H1 (cell line): ENCODE results near the gene GOSR1.
A peak's percentile ranks its signal among the peaks of the same experiment; 100 is the strongest.

Source experiments
- ATF3 ChIP-seq: IDR thresholded peaks from 2 replicates; pipeline ENCODE4 v1.6.1; 2011; ENCODE audit warnings: low read depth, mild to moderate bottlenecking, low read length; ENCODE audit not compliant: insufficient read depth
- CEBPB ChIP-seq: IDR thresholded peaks from 2 replicates; pipeline ENCODE4 v1.6.1; 2012; ENCODE audit warnings: low read depth, low read length
- CTBP2 ChIP-seq: IDR thresholded peaks from 2 replicates; pipeline ENCODE4 v1.7.0; 2011; ENCODE audit warnings: borderline replicate concordance, mild to moderate bottlenecking, moderate library complexity, mixed read lengths, low read length; ENCODE audit not compliant: insufficient read depth, insufficient read length
- CTCF ChIP-seq, 3 experiments: IDR thresholded peaks; 1 replicate in 2 of 3; 2 replicates in 1 of 3; pipeline versions ENCODE4 v1.5.1 to v1.6.1; 2011; ENCODE audit warnings: low read length in 3 of 3, mild to moderate bottlenecking in 3 of 3, inconsistent platforms in 2 of 3, low read depth in 1 of 3, moderate library complexity in 1 of 3; ENCODE audit not compliant: insufficient read depth in 1 of 3; ENCODE audit errors: control extremely low read depth in 1 of 3
- EZH2 ChIP-seq: fragments of 200-600 bp; sonication (generic); IDR thresholded peaks from 2 replicates; pipeline ENCODE4 v1.7.1; 2012; ENCODE audit warnings: low read depth, mild to moderate bottlenecking, moderate library complexity, low read length, inconsistent platforms; ENCODE audit not compliant: severe bottlenecking
- JUN ChIP-seq: IDR thresholded peaks from 2 replicates; pipeline ENCODE4 v1.6.1; 2011; ENCODE audit warnings: low read depth, mild to moderate bottlenecking, improper control_type of control experiment, low read length
- POLR2A ChIP-seq, 2 experiments: IDR thresholded peaks; 1 replicate in 1 of 2; 2 replicates in 1 of 2; pipeline ENCODE4 v1.6.1; 2011; ENCODE audit warnings: low read depth in 2 of 2, low read length in 2 of 2, mild to moderate bottlenecking in 2 of 2; ENCODE audit errors: control extremely low read depth in 1 of 2
- POLR2AphosphoS5 ChIP-seq: IDR thresholded peaks from 2 replicates; pipeline ENCODE4 v1.6.1; 2011; ENCODE audit warnings: low read depth, low read length
- RAD21 ChIP-seq, 2 experiments: IDR thresholded peaks in 1 of 2; conservative IDR thresholded peaks in 1 of 2; 2 replicates each; pipeline ENCODE4 v1.6.1; 2011; ENCODE audit warnings: low read depth in 2 of 2, low read length in 2 of 2, improper control_type of control experiment in 1 of 2, inconsistent platforms in 1 of 2, mild to moderate bottlenecking in 1 of 2, moderate library complexity in 1 of 2
- SRF ChIP-seq: IDR thresholded peaks from 2 replicates; pipeline ENCODE4 v1.6.1; 2011; ENCODE audit warnings: mild to moderate bottlenecking, low read depth, low read length, moderate library complexity
- TAF1 ChIP-seq: IDR thresholded peaks from 2 replicates; pipeline ENCODE4 v1.6.1; 2011; ENCODE audit warnings: mild to moderate bottlenecking, low read depth, low read length
- TBP ChIP-seq: IDR thresholded peaks from 2 replicates; pipeline ENCODE4 v1.6.1; 2011; ENCODE audit warnings: low read depth, low read length, improper control_type of control experiment
- TCF12 ChIP-seq: IDR thresholded peaks from 2 replicates; pipeline ENCODE4 v1.6.1; 2011; ENCODE audit warnings: low read depth, mild to moderate bottlenecking, low read length
- USF2 ChIP-seq: IDR thresholded peaks from 2 replicates; pipeline ENCODE4 v1.6.1; 2011; ENCODE audit warnings: low read length, improper control_type of control experiment

- 0 out of 4 replicates have a peak, but pooled peaks of 1 of the 2 experiments have one; percentile 3 for TF ChIP-seq RAD21 (IDR thresholded peaks at IDR 0.05 in 1 of 2, conservative IDR thresholded peaks at IDR 0.05 in 1 of 2; ENCODE audit: low read depth in 2 of 2, low read length in 2 of 2)
- no peak for TF ChIP-seq JUN
- TF ChIP-seq TBP = no peak
- no peak for TF ChIP-seq TCF12
- TF ChIP-seq CTCF (IDR thresholded peaks at IDR 0.05; ENCODE audit: control extremely low read depth in 1 of 3, insufficient read depth in 1 of 3, low read depth in 1 of 3, low read length in 3 of 3) = peak in 2 of 3 experiments; percentile 48 to 63; a peak in 2 of 4 replicates
- no peak for TF ChIP-seq POLR2A (IDR thresholded peaks at IDR 0.05; ENCODE audit: control extremely low read depth in 1 of 2, low read depth in 2 of 2, low read length in 2 of 2)
- TF ChIP-seq SRF = no peak
- no peak for TF ChIP-seq EZH2
- no peak for TF ChIP-seq CEBPB
- TF ChIP-seq TAF1 = no peak
- TF ChIP-seq ATF3 = no peak
- TF ChIP-seq POLR2AphosphoS5 = no peak
- TF ChIP-seq CTBP2 = no peak
- no peak for TF ChIP-seq USF2
These were observed 96.5 kb downstream of the GOSR1 start for GRCh38 chr17:30573603-30574175.
